Measurements from ENCODE around the gene PDE7B. TPM values are rescaled to one million over a fixed set of nuclear protein-coding genes. Genes with fewer than 3 reads are reported as not detected.
"Not testable (repeated sequence)": the region's sequence is repeated elsewhere in the genome, so short reads cannot be mapped to it uniquely, and the experiment has no call there.

Gene PDE7B
- total and polyA plus RNA-seq, 5 experiments from 2014 or later = 0.12 to 0.49 (median 0.39) TPM

- POLR2A ChIA-PET = interaction anchor here (0.7 kb wide), 1 partner anchor 1538 kb away, joined by 9 read pairs; no protein-coding TSS in a partner anchor
These were observed 283.2 kb downstream of the PDE7B start for GRCh38 chr6:136134751-136135150.

GRCh38 chr6:136136274-136136673 lies 284.8 kb downstream of the PDE7B start:
- Mint-ChIP-seq H3K4me3 (no peak overlapping the region), H3K4me1 (no peaks in the 10 kb centered on the region), H3K36me3 (peaks cover 0 to 2% (median 0%) of the 10 kb centered on the region in 3 donors), H3K9me3 (peaks cover 0 to 9% (median 0%) of the 10 kb centered on the region in 9 donors), H3K27ac (no peak overlapping the region), H3K27me3 (peaks cover 0 to 2% (median 0%) of the 10 kb centered on the region in 5 donors)
- ATAC-seq (no peak), DNase-seq (no peak)
- POLR2A ChIA-PET = no interaction called here

More at GRCh38 chr6:136134751-136135150, 283.2 kb downstream of the PDE7B start:
- Mint-ChIP-seq H3K9me3 (peaks cover 0 to 8% (median 0%) of the 10 kb centered on the region in 9 donors), H3K4me1 (no peaks in the 10 kb centered on the region), H3K27me3 (peaks cover 0 to 3% (median 0%) of the 10 kb centered on the region in 5 donors), H3K4me3 (no peak overlapping the region), H3K27ac (no peak overlapping the region), H3K36me3 (no peaks in the 10 kb centered on the region)
- no peak for DNase-seq
- ATAC-seq = no peak

GRCh38 chr6:136137008-136137692 lies 285.6 kb downstream of the PDE7B start:
- ATAC-seq (no peak), DNase-seq (no peak)
- Mint-ChIP-seq H3K36me3 (peaks cover 0 to 7% (median 2%) of the 10 kb centered on the region in 3 donors), H3K4me1 (no peaks in the 10 kb centered on the region), H3K9me3 (peaks cover 0 to 18% (median 8%) of the 10 kb centered on the region in 9 donors), H3K27ac (no peak overlapping the region), H3K4me3 (no peak overlapping the region), H3K27me3 (peaks cover 0 to 6% (median 0%) of the 10 kb centered on the region in 5 donors)
- POLR2A ChIA-PET = no interaction called here

DNA sequence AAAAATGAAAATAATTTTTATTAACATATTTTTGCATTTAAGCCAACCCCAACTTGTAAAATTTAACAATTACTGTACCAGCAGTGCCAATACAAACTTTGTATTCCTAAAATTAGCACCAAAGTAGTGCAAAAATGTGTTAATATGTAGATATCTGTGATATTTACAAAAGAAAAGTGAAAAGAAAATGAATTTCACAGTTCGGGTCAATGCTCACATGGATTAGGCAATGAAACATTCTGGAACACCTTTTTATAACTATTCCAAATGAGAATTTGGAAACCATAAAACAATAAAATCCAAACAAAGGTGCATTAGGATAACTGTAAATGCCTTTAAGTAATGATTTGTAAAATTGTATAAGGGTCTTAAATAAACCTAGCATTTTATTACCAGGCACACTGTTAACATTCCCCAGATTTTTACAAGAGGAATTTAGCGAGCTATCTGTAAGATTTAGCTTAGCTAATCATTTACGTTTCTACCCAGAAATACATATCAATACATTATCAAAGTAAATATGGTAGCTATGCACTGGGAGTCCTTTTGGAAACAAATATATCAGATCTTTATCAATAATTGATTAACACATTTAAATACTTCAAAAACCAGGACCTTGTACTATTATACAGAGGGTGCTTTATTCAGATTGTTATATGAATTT lies 286.4 kb downstream of the PDE7B start:
- Mint-ChIP-seq H3K27ac (no peak overlapping the region), H3K27me3 (peaks cover 0 to 6% (median 0%) of the 10 kb centered on the region in 5 donors), H3K36me3 (peaks cover 0 to 11% (median 4%) of the 10 kb centered on the region in 3 donors), H3K4me1 (no peaks in the 10 kb centered on the region), H3K9me3 (peaks cover 0 to 23% (median 8%) of the 10 kb centered on the region in 9 donors), H3K4me3 (no peak overlapping the region)
- POLR2A ChIA-PET = no interaction called here
- ATAC-seq (no peak), DNase-seq (no peak)

DNA sequence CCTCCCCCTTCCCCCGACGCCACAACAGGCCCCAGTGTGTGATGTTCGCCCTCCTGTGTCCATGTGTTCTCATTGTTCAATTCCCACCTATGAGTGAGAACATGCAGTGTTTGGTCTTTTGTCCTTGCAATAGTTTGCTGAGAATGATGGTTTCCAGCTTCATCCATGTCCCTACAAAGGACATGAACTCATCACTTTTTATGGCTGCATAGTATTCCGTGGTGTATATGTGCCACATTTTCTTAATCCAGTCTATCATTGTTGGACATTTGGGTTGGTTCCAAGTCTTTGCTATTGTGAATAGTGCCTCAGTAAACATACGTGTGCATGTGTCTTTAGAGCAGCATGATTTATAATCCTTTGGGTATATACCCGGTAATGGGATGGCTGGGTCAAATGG lies 287.6 kb downstream of the PDE7B start:
- H3K27ac Mint-ChIP-seq, H3K4me1 Mint-ChIP-seq, ATAC-seq, H3K4me3 Mint-ChIP-seq, DNase-seq, H3K27me3 Mint-ChIP-seq, POLR2A ChIA-PET: not testable (repeated sequence)
- Mint-ChIP-seq H3K9me3 (peaks cover 0 to 24% (median 8%) of the 10 kb centered on the region in 9 donors), H3K36me3 (peaks cover 0 to 11% (median 4%) of the 10 kb centered on the region in 3 donors)

- POLR2A ChIA-PET = no interaction called here
- ATAC-seq = no peak
These were observed 292.9 kb downstream of the PDE7B start for GRCh38 chr6:136144251-136145023.

GRCh38 chr6:136146130-136146529 lies 294.6 kb downstream of the PDE7B start:
- POLR2A ChIA-PET = no interaction called here
- no peaks in the 10 kb centered on the region for H3K4me1 Mint-ChIP-seq
- DNase-seq (no peak), ATAC-seq (no peak)
- H3K27ac Mint-ChIP-seq = no peak overlapping the region
- H3K36me3 Mint-ChIP-seq = peaks cover 0 to 11% (median 3%) of the 10 kb centered on the region in 3 donors
- no peak overlapping the region for H3K4me3 Mint-ChIP-seq
- peaks cover 0 to 6% (median 3%) of the 10 kb centered on the region in 5 donors for H3K27me3 Mint-ChIP-seq
- H3K9me3 Mint-ChIP-seq = peaks cover 0 to 16% (median 8%) of the 10 kb centered on the region in 9 donors

More at GRCh38 chr6:136144251-136145023, 292.9 kb downstream of the PDE7B start:
- Mint-ChIP-seq H3K4me1 (no peaks in the 10 kb centered on the region), H3K36me3 (peaks cover 0 to 11% (median 4%) of the 10 kb centered on the region in 3 donors), H3K27me3 (peaks cover 0 to 6% (median 3%) of the 10 kb centered on the region in 5 donors), H3K27ac (no peak overlapping the region), H3K4me3 (no peak overlapping the region), H3K9me3 (peaks cover 0 to 24% (median 8%) of the 10 kb centered on the region in 9 donors)
- no peak for DNase-seq

- Mint-ChIP-seq H3K4me3 (no peak overlapping the region), H3K27ac (no peak overlapping the region), H3K4me1 (no peaks in the 10 kb centered on the region), H3K27me3 (peaks cover 0 to 3% (median 1%) of the 10 kb centered on the region in 5 donors), H3K9me3 (peaks cover 0 to 6% (median 0%) of the 10 kb centered on the region in 9 donors), H3K36me3 (peaks cover 0 to 4% (median 0%) of the 10 kb centered on the region in 3 donors)
- ATAC-seq = no peak
- POLR2A ChIA-PET = no interaction called here
- no peak for DNase-seq
These were observed 295.8 kb downstream of the PDE7B start for GRCh38 chr6:136147342-136147741.

GRCh38 chr6:136148051-136148450 lies 296.6 kb downstream of the PDE7B start:
- peaks cover 0 to 3% (median 1%) of the 10 kb centered on the region in 5 donors for H3K27me3 Mint-ChIP-seq
- no peaks in the 10 kb centered on the region for H3K9me3 Mint-ChIP-seq
- no peaks in the 10 kb centered on the region for H3K36me3 Mint-ChIP-seq
- H3K4me1 Mint-ChIP-seq = no peaks in the 10 kb centered on the region
- no peak overlapping the region for H3K4me3 Mint-ChIP-seq
- DNase-seq (no peak), ATAC-seq (no peak)
- POLR2A ChIA-PET = no interaction called here
- H3K27ac Mint-ChIP-seq = peak overlapping the region in 1 of 10 donors; percentile 47

DNA sequence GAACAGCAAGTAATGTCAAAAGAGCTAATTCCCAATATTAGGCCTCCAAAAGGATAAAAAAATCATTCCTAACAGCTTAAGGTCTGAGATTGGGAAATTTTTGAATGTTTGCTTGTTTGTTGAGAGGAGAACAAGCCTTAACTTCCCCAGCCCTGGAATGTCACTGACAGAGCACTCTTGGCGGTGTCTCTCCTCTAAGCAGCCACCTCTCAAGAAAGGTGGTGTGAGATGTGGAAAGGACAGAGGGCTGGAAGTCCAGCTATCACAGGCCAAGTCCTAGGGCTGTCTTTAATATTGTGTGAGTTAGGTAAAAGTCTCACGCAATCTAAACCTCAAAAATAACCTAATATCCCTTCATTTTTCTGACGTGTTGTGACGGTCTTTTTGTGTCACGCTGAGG lies 297.0 kb downstream of the PDE7B start:
- H3K27me3 Mint-ChIP-seq = peaks cover 0 to 3% (median 1%) of the 10 kb centered on the region in 5 donors
- no peak for DNase-seq
- POLR2A ChIA-PET = no interaction called here
- ATAC-seq = no peak
- H3K4me1 Mint-ChIP-seq = no peaks in the 10 kb centered on the region
- no peaks in the 10 kb centered on the region for H3K36me3 Mint-ChIP-seq
- H3K4me3 Mint-ChIP-seq = no peak overlapping the region
- no peaks in the 10 kb centered on the region for H3K9me3 Mint-ChIP-seq
- H3K27ac Mint-ChIP-seq = no peak overlapping the region

- no peaks in the 10 kb centered on the region for H3K36me3 Mint-ChIP-seq
- POLR2A ChIA-PET = no interaction called here
- DNase-seq = no peak
- no peaks in the 10 kb centered on the region for H3K4me1 Mint-ChIP-seq
- H3K4me3 Mint-ChIP-seq = no peak overlapping the region
- no peak for ATAC-seq
- H3K9me3 Mint-ChIP-seq = no peaks in the 10 kb centered on the region
- H3K27me3 Mint-ChIP-seq = peaks cover 0 to 3% (median 0%) of the 10 kb centered on the region in 5 donors
- H3K27ac Mint-ChIP-seq = no peak overlapping the region
These were observed 297.8 kb downstream of the PDE7B start for GRCh38 chr6:136149311-136149710.

GRCh38 chr6:136150961-136151360 lies 299.5 kb downstream of the PDE7B start:
- DNase-seq (no peak), ATAC-seq (no peak)
- Mint-ChIP-seq H3K27ac (no peak overlapping the region), H3K27me3 (peaks cover 0 to 2% (median 0%) of the 10 kb centered on the region in 5 donors), H3K36me3 (no peaks in the 10 kb centered on the region), H3K4me1 (no peaks in the 10 kb centered on the region), H3K9me3 (no peaks in the 10 kb centered on the region), H3K4me3 (no peak overlapping the region)
- POLR2A ChIA-PET = no interaction called here

Measured in naive thymus-derived CD8-positive, alpha-beta T cell (primary cell).